ENCODE results near the gene GDAP2. TPM values are rescaled to one million over a fixed set of nuclear protein-coding genes. Genes with fewer than 3 reads are reported as not detected.

GDAP2 gene
- total and polyA plus RNA-seq, 2 donors (not counting 3 experiments of a cell fraction or from before 2014, with no cell fraction given), result 4.5 to 21.5 TPM

GRCh38 chr1:117902944-117903343 lies 26.5 kb downstream of the GDAP2 start:
- no peak for DNase-seq (ENCODE audit: low read depth, low spot score)
- no peaks in the 10 kb centered on the region for H3K9me3 ChIP-seq (replicated peaks; ENCODE audit: control insufficient read depth, insufficient read depth, low read length)
- peaks cover 1 to 4% of the 10 kb centered on the region in 2 experiments for H3K36me3 ChIP-seq (ENCODE audit: control insufficient read depth in 2 of 2, extremely low read depth in 1 of 2, insufficient read depth in 2 of 2, low read length in 2 of 2)
- no peak overlapping the region for H3K4me3 ChIP-seq (replicated peaks in 1 of 3; ENCODE audit: insufficient read depth in 1 of 3, low read depth in 1 of 3, low read length in 3 of 3)
- H3K9me1 ChIP-seq (replicated peaks; ENCODE audit: control insufficient read depth, extremely low read depth, insufficient read depth, low read length), result no peaks in the 10 kb centered on the region
- TF ChIP-seq POLR2AphosphoS5 (IDR thresholded peaks at IDR 0.05; ENCODE audit: insufficient read depth, low read depth, low read length) (no peak), MYC (IDR thresholded peaks at IDR 0.05; ENCODE audit: low read depth, low read length) (no peak), CTCF (IDR thresholded peaks at IDR 0.05; ENCODE audit: extremely low read depth in 1 of 2, insufficient read depth in 1 of 2, low read depth in 1 of 2, low read length in 2 of 2) (no peak), EZH2 (IDR thresholded peaks at IDR 0.05; ENCODE audit: borderline replicate concordance, low read depth, low read length, severe bottlenecking) (no peak), MAX (IDR thresholded peaks at IDR 0.05; ENCODE audit: insufficient read depth, insufficient read length) (no peak), GATA2 (IDR thresholded peaks at IDR 0.05; ENCODE audit: insufficient read depth, insufficient read length, low read depth, low read length) (no peak), POLR2A (IDR thresholded peaks at IDR 0.05; ENCODE audit: low read depth, low read length) (no peak), FOS (IDR thresholded peaks at IDR 0.05; ENCODE audit: borderline replicate concordance, insufficient read depth, low read length) (no peak), JUN (IDR thresholded peaks at IDR 0.05; ENCODE audit: borderline replicate concordance, insufficient read depth, insufficient read length, low read depth) (no peak)
- H3K27me3 ChIP-seq (ENCODE audit: control insufficient read depth in 2 of 2, insufficient read depth in 2 of 2, low read length in 2 of 2), result no peaks in the 10 kb centered on the region
- FAIRE-seq, result no peak
- no peak overlapping the region for H2AFZ ChIP-seq (ENCODE audit: low read depth, low read length)
- H3K4me1 ChIP-seq (ENCODE audit: control insufficient read depth, extremely low read depth, insufficient read depth, low read length), result no peaks in the 10 kb centered on the region
- no peaks in the 10 kb centered on the region for H3K79me2 ChIP-seq (ENCODE audit: control insufficient read depth, insufficient read depth, low read length)
- intact Hi-C loops (cut with micrococcal nuclease), result no loop called here
- no peaks in the 10 kb centered on the region for H4K20me1 ChIP-seq (replicated peaks; ENCODE audit: control insufficient read depth, extremely low read depth, insufficient read depth, low read length)
- no TSS peak for BruUV-seq (replicated peaks)
- CTCF ChIA-PET, result no interaction called here
- POLR2A ChIA-PET, result no interaction called here
- no peak overlapping the region for H3K9ac ChIP-seq (replicated peaks; ENCODE audit: extremely low read depth, insufficient read depth, low read length)
- no peak overlapping the region for H3K4me2 ChIP-seq (ENCODE audit: insufficient read depth, low read length)
- no peak overlapping the region for H3K27ac ChIP-seq (ENCODE audit: insufficient read depth, low read depth, low read length)
- dilution Hi-C loops (cut with MboI; ENCODE audit: extremely low pct_ligation_motif_present, low sequenced_read_pairs), result no loop called here

Measured in endothelial cell of umbilical vein (primary cell).